Kidney (tissue), 14 donors: ENCODE measurements around the gene CPAMD8. TPM values are rescaled to one million over a fixed set of nuclear protein-coding genes. Genes with fewer than 3 reads are reported as not detected.

Source experiments
- DNase-seq, 5 donors: peaks; one replicate each; pipeline ENCODE4 v3.0.0-alpha.2; 2013 to 2020
- FAIRE-seq: peaks from 2 replicates; lab custom pipeline; 2012; peaks lifted over from hg19 to GRCh38; lab: Jason Lieb, UNC
- H3K27ac ChIP-seq, 2 donors: one replicate each; pipeline ENCODE4 v1.7.0; 2013; ENCODE audit warnings: low read depth in 2 of 2, low read length in 2 of 2, inconsistent platforms in 1 of 2
- H3K27me3 ChIP-seq: one replicate; pipeline ENCODE4 v1.7.1; 2013; ENCODE audit warnings: low read length, inconsistent platforms; ENCODE audit not compliant: control insufficient read depth, insufficient read depth
- H3K36me3 ChIP-seq, 3 donors: one replicate each; pipeline versions ENCODE4 v1.7.0 to v1.7.1; 2013; ENCODE audit warnings: low read length in 3 of 3, control low read depth in 1 of 3, inconsistent platforms in 1 of 3; ENCODE audit not compliant: insufficient read depth in 3 of 3, control insufficient read depth in 2 of 3
- H3K4me1 ChIP-seq, 3 donors: one replicate each; pipeline versions ENCODE4 v1.7.0 to v1.7.1; 2013; ENCODE audit warnings: low read length in 3 of 3, inconsistent platforms in 1 of 3, low read depth in 1 of 3; ENCODE audit not compliant: control insufficient read depth in 2 of 3, insufficient read depth in 2 of 3
- H3K4me3 ChIP-seq, 3 donors: one replicate each; pipeline versions ENCODE4 v1.7.0 to v1.8.1; 2013; ENCODE audit warnings: low read length in 3 of 3, control low read depth in 1 of 3, inconsistent platforms in 1 of 3
- H3K9ac ChIP-seq, 3 donors: one replicate each; pipeline versions ENCODE4 v1.7.0 to v1.7.1; 2013; ENCODE audit warnings: low read length in 3 of 3, control low read depth in 1 of 3, inconsistent platforms in 1 of 3
- H3K9me3 ChIP-seq, 3 donors: one replicate each; pipeline versions ENCODE4 v1.7.0 to v1.7.1; 2013; ENCODE audit warnings: low read length in 3 of 3, control low read depth in 1 of 3, inconsistent platforms in 1 of 3; ENCODE audit not compliant: control insufficient read depth in 2 of 3, insufficient read depth in 1 of 3
- intact Hi-C: fragments of 100-400 bp; cut with DNase I; formaldehyde crosslinking; loops from one replicate; pipeline ENCODE4 v1.11.1; 2022
- polyA plus RNA-seq: library from polyadenylated mRNA; stranded (reverse); fragments of 350-450 nt; fragmentation: Illumina TruSeq; extraction: RNeasy Lipid Tissue Mini Kit (QIAGEN cat#74804); gene quantifications from one replicate; pipeline ENCODE4 v1.2.3, GENCODE V29; 2014; ENCODE audit warnings: low read depth, low replicate concordance; ENCODE audit not compliant: insufficient read depth
- total RNA-seq: library from RNA; stranded (reverse); fragmentation: NEBNext Ultra II Directional; extraction: Animal tissue kit (Norgen Biotek cat#: 25700); gene quantifications from one replicate; pipeline ENCODE4 v1.2.1, GENCODE V29; 2021
- TF ChIP-seq, protein P1 (sequence below): IDR thresholded peaks from 3 replicates; pipeline ENCODE4 v1.5.1; 2012; ENCODE audit warnings: mild to moderate bottlenecking, moderate library complexity, borderline replicate concordance; ENCODE audit not compliant: insufficient read depth; ENCODE audit errors: extremely low read depth
- donor health status: control.
- donor health status: control.
- donor health status: control.
- donor health status: control.
- donor health status: control.
- donor health status: DM: yes; HTN: yes; CAD: no.
- donor health status: Normal renal cell carcinoma (clear cell type).

CPAMD8 gene
- total and polyA plus RNA-seq, 2 donors from 2014 or later = 22.0 to 64.1 TPM

DNA sequence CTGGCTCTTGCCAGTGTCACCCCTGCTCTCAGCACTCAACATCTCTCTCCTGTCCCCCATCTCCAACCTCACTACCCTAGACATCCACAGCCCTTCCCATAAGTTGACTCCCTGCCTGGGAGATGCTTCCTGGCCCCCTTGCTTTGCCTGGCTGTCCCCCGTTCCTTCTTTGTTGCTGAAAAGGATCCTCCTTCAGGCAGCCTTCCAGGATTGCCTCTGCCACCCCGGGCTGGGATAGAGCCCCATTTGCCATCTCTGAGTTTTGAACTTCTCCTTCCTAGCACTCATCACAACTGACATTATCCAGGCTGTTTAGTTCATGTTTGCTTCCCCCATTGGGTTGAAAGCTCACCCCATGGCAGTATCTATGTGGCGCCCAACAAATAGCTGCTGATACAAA is 20.0 kb downstream of the CPAMD8 start:
- H3K9me3 ChIP-seq = no peaks in the 10 kb centered on the region
- intact Hi-C loops = no loop called here
- TF ChIP-seq, protein P1, sequence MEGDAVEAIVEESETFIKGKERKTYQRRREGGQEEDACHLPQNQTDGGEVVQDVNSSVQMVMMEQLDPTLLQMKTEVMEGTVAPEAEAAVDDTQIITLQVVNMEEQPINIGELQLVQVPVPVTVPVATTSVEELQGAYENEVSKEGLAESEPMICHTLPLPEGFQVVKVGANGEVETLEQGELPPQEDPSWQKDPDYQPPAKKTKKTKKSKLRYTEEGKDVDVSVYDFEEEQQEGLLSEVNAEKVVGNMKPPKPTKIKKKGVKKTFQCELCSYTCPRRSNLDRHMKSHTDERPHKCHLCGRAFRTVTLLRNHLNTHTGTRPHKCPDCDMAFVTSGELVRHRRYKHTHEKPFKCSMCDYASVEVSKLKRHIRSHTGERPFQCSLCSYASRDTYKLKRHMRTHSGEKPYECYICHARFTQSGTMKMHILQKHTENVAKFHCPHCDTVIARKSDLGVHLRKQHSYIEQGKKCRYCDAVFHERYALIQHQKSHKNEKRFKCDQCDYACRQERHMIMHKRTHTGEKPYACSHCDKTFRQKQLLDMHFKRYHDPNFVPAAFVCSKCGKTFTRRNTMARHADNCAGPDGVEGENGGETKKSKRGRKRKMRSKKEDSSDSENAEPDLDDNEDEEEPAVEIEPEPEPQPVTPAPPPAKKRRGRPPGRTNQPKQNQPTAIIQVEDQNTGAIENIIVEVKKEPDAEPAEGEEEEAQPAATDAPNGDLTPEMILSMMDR = no peak
- H3K27me3 ChIP-seq = no peaks in the 10 kb centered on the region
- no peaks in the 10 kb centered on the region for H3K36me3 ChIP-seq
- DNase-seq = no peak
- no peak for FAIRE-seq
- no peak overlapping the region for H3K4me3 ChIP-seq
- H3K27ac ChIP-seq = no peak overlapping the region
- no peak overlapping the region for H3K9ac ChIP-seq
- H3K4me1 ChIP-seq = no peaks in the 10 kb centered on the region

DNA sequence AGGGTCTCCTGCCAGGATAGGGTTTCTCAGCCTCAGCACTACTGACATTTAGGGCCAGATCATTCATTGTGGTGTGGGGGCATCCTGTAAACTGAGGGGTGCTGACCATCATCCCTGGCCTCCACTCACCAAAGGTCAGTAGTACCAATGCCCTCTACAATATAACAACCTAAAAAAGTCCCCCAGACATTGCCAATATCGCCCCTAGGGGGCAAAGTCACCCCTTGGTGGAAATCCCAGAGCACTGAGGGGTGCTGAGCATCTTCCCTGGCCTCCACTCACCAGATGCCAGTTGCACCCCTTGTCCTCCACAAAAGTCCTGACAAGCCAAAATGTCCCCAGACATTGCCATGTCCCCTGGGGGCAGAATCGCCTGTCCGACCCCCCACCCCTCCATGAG is 21.6 kb downstream of the CPAMD8 start:
- DNase-seq (no peak), FAIRE-seq (no peak)
- no peaks in the 10 kb centered on the region for H3K4me1 ChIP-seq
- TF ChIP-seq, protein P1 = no peak
- H3K9me3 ChIP-seq = no peaks in the 10 kb centered on the region
- intact Hi-C loops = no loop called here
- H3K9ac ChIP-seq = no peak overlapping the region
- no peak overlapping the region for H3K4me3 ChIP-seq
- no peak overlapping the region for H3K27ac ChIP-seq
- no peaks in the 10 kb centered on the region for H3K27me3 ChIP-seq
- H3K36me3 ChIP-seq = no peaks in the 10 kb centered on the region

DNA sequence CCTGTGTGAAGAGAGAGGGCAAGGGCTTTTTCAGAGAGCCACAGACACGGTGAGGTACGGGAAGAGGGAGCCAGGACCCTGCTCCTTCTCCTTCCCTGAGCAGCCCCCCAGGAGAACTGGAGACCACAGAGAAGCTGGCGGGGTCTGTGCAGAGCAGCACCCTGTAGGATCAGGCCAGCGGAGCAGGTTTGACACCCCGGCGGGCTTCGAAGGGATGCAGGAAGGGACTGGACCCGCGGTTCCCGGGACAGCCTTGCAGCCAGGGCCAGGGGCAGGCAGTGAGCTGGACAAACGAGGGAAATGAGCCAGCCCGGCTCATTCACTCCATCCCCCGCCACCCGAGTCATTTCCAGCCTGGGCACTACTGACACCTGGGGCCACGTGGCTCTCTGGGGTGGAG is 22.2 kb downstream of the CPAMD8 start:
- no peak overlapping the region for H3K4me3 ChIP-seq
- TF ChIP-seq, protein P1 = no peak
- H3K9ac ChIP-seq = no peak overlapping the region
- H3K27ac ChIP-seq = no peak overlapping the region
- H3K4me1 ChIP-seq = no peaks in the 10 kb centered on the region
- intact Hi-C loops = no loop called here
- FAIRE-seq (no peak), DNase-seq (no peak)
- no peaks in the 10 kb centered on the region for H3K27me3 ChIP-seq
- H3K9me3 ChIP-seq = no peaks in the 10 kb centered on the region
- H3K36me3 ChIP-seq = no peaks in the 10 kb centered on the region

DNA sequence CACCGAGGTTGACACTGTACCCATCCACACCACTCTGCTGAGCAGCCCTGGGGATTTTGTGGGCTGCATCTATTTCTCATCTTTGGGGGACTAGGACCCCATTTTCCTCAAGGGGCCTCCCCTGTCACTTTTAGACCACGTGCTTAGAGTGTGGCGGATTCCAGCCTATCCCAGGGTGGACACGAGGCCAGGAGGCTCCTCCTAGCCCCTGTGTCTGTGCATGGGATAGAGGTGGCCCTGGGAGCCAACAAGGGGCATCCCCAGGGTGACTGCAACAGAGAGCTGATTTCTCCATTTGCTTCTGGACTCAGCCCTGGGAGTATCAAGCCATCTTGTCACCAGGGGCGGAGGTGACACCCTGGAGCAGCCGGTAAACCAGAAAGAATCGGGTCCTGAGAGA is 24.2 kb downstream of the CPAMD8 start:
- TF ChIP-seq, protein P1 = no peak
- Histone ChIP-seq H3K9me3 (peaks cover 2 to 7% (median 3%) of the 10 kb centered on the region in 3 donors), H3K4me3 (no peak overlapping the region), H3K36me3 (peaks cover 0 to 3% (median 0%) of the 10 kb centered on the region in 3 donors), H3K4me1 (no peaks in the 10 kb centered on the region), H3K9ac (no peak overlapping the region), H3K27ac (no peak overlapping the region), H3K27me3 (no peaks in the 10 kb centered on the region)
- no peak for FAIRE-seq
- no peak for DNase-seq
- intact Hi-C loops = no loop called here
